ENCODE results near the gene LRRC63.

Gene LRRC63

DNA sequence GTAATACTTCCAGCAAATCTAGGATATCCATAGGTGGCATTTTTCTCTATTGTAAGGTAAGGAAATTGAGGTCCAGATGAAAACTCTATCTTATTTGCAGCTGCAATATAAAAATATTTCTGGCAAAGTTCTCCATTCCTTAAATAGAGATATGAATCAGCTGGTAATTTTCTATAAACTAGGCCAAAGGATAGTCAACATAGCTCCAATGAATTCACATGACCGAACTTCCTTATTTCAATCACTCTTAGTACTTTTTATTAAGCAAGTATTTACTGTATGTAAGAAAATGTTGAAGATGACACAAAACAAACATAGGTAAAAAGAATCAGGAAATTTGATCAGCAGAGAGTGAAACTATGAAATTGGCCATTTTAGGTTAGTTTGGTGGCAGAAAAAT, 16.7 kb upstream of the LRRC63 start:
- Histone ChIP-seq H3K27me3 (no peaks in the 10 kb centered on the region), H3K27ac (no peak overlapping the region), H3K4me1 (no peaks in the 10 kb centered on the region), H3K4me2 (no peak overlapping the region), H3K4me3 (no peak overlapping the region), H4K20me1 (no peaks in the 10 kb centered on the region), H3K9ac (no peak overlapping the region), H3K36me3 (no peaks in the 10 kb centered on the region), H3K9me3 (no peaks in the 10 kb centered on the region)
- no peak for TF ChIP-seq Cebpa-rat (IDR thresholded peaks at IDR 0.05)

DNA sequence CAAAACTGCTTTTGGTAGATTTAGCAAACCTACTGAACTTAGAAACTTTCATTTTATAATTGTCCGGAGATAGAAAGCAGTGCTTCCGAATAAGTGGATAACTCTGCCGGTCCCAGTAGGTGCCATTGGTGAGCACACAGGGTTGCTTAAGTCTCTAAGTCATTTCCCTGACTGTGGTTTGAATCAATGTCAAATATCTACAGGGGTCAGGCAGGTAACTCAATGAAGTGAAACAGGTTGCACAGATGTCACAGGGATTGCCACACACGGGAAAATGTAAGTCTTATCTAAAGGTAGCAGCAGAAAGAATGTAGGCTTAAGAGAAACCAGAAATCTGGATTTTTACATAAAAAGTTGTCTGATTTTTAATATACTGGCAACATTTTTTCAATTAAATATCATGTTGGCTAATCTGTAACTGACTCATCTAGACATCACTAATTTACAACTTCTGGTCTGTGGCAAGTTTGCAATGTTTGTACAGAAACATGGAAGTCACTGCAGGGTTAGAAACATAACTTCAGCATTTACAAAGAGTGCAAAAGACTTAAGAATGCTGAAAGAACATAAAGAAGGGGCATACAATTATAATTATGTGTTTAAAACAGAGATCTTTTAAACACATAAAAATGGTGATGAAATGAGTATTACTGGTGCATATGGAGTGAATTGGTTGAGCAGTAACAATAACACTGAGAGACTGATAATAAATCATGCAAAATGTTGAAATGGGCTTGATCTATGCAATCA, 14.3 kb upstream of the LRRC63 start:
- H3K27ac ChIP-seq: no peak overlapping the region
- H3K27me3 ChIP-seq: no peaks in the 10 kb centered on the region
- H3K9ac ChIP-seq: no peak overlapping the region
- H3K36me3 ChIP-seq: no peaks in the 10 kb centered on the region
- no peak for TF ChIP-seq Cebpa-rat (IDR thresholded peaks at IDR 0.05)
- H4K20me1 ChIP-seq: no peaks in the 10 kb centered on the region
- H3K4me2 ChIP-seq: no peak overlapping the region
- H3K4me1 ChIP-seq: no peaks in the 10 kb centered on the region
- no peaks in the 10 kb centered on the region for H3K9me3 ChIP-seq
- H3K4me3 ChIP-seq: no peak overlapping the region

GRCh38 chr13:46198696-46199193, 13.0 kb upstream of the LRRC63 start:
- Histone ChIP-seq H4K20me1 (no peaks in the 10 kb centered on the region), H3K9me3 (no peaks in the 10 kb centered on the region), H3K4me1 (no peaks in the 10 kb centered on the region), H3K4me3 (no peak overlapping the region), H3K36me3 (no peaks in the 10 kb centered on the region), H3K4me2 (no peak overlapping the region), H3K9ac (no peak overlapping the region), H3K27me3 (no peaks in the 10 kb centered on the region), H3K27ac (no peak overlapping the region)
- TF ChIP-seq Cebpa-rat (IDR thresholded peaks at IDR 0.05): no peak

DNA sequence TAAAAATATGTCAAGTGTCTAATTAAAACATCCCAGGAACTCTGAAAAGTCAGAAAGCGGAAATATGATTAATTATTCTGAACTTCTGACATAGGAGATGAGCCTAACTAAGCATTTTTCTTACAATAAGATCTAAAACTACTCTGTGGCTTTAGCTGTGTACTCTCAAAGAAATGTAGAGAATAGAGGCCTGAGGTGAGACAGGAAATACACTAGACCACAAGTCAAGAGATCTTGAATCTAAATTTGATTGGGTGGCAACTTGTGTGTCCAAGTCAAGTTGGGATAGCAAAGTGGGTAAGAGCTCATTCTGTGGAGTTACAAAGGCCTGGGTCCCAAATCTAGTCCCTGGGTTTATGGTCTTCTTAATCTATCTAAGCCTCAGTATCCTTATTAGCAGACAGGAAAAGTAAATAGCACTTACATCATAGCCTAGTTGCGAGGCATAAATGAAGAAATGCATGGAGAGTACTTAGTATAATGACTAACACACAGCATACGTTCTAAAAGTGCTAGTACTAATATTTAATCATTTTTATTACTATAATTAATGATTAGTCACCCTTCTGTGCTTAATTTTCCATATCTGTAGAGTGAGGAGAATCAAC, 9.4 kb upstream of the LRRC63 start:
- H3K9ac ChIP-seq: no peak overlapping the region
- no peak overlapping the region for H3K4me2 ChIP-seq

DNA sequence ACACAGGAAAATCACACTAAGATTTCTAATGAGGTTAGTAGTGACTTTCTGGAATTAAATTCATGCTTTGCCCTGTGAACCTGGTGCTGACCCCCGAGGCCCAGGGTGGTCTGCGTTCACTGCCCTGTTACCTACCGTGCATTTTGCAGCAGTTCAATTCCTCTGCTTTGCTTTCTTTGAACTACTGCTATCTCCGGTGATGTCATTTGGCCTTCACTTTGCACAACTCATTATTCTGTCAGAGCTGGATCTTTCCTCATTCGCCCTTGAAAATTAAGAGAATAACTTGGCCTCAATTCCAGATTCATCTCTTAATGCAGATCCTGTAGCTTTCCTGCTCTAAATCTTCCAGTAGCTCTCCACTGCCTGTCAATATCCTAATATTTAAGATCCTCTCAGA, 8.8 kb upstream of the LRRC63 start:
- H3K4me2 ChIP-seq: no peak overlapping the region
- H3K27ac ChIP-seq: no peak overlapping the region
- H3K36me3 ChIP-seq: no peaks in the 10 kb centered on the region
- H3K27me3 ChIP-seq: no peaks in the 10 kb centered on the region
- H4K20me1 ChIP-seq: no peaks in the 10 kb centered on the region
- H3K9ac ChIP-seq: no peak overlapping the region
- TF ChIP-seq Cebpa-rat (IDR thresholded peaks at IDR 0.05): no peak
- no peaks in the 10 kb centered on the region for H3K4me1 ChIP-seq
- no peak overlapping the region for H3K4me3 ChIP-seq
- H3K9me3 ChIP-seq: no peaks in the 10 kb centered on the region

More for the DNA sequence above, 9.4 kb upstream of the LRRC63 start:
- Histone ChIP-seq H3K9me3 (no peaks in the 10 kb centered on the region), H4K20me1 (no peaks in the 10 kb centered on the region), H3K27me3 (no peaks in the 10 kb centered on the region), H3K36me3 (no peaks in the 10 kb centered on the region), H3K27ac (no peak overlapping the region), H3K4me1 (no peaks in the 10 kb centered on the region), H3K4me3 (no peak overlapping the region)
- TF ChIP-seq Cebpa-rat (IDR thresholded peaks at IDR 0.05): no peak

GRCh38 chr13:46206143-46206542, 5.6 kb upstream of the LRRC63 start:
- TF ChIP-seq Cebpa-rat (IDR thresholded peaks at IDR 0.05): no peak
- no peaks in the 10 kb centered on the region for H3K36me3 ChIP-seq

GRCh38 chr13:46207828-46208227, 3.9 kb upstream of the LRRC63 start:
- Histone ChIP-seq H3K9ac (no peak overlapping the region), H4K20me1 (peaks cover 12% of the 10 kb centered on the region; the same call in 1 of the 2 replicates), H3K27ac (no peak overlapping the region), H3K4me2 (no peak overlapping the region), H3K9me3 (peaks cover 12% of the 10 kb centered on the region), H3K4me3 (no peak overlapping the region), H3K27me3 (peaks cover 33% of the 10 kb centered on the region), H3K36me3 (no peaks in the 10 kb centered on the region), H3K4me1 (no peaks in the 10 kb centered on the region; the same call in 1 of the 2 replicates)
- TF ChIP-seq Cebpa-rat (IDR thresholded peaks at IDR 0.05): no peak

More at GRCh38 chr13:46206143-46206542, 5.6 kb upstream of the LRRC63 start:
- Histone ChIP-seq H3K4me1 (no peaks in the 10 kb centered on the region; the same call in 1 of the 2 replicates), H3K27me3 (peaks cover 16% of the 10 kb centered on the region), H3K27ac (no peak overlapping the region), H3K9me3 (no peaks in the 10 kb centered on the region), H3K4me2 (no peak overlapping the region), H4K20me1 (peaks cover 3% of the 10 kb centered on the region; the same call in 1 of the 2 replicates), H3K9ac (no peak overlapping the region), H3K4me3 (no peak overlapping the region)

DNA sequence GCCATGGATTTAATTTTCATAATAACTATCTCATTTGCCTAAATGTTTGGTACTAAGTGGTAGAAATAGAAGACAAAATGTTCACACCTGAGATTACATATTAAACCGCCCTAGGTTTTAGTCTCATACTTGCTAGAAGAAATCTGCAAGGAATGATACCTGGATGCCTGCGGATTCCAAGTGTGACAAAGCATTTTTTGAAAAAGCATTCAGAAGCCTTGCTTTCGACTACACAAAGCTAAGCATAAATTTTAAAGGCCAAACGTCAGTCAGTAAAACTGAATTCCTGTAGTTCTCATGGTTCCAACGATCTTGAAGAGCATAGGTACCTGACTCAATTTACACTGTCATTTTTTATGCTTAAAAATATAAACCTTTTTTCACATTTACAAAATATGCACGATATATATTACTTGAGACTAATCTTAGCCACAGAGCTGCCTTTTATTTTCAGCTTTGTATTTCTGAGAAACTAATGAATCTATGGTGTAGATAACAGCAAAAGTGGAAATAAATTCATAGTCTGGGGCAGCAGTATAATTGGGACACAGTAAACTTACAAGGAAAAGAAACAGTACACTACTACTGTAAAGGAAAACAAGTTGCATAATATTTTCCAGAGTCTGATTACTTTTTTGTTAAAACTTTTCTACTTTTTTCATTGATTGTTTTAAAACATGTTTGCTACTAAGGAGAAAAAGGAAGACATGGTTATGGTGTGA, 1.2 kb upstream of the LRRC63 start:
- Histone ChIP-seq H3K9ac (no peak overlapping the region), H3K27ac (no peak overlapping the region), H3K4me2 (no peak overlapping the region), H3K36me3 (no peaks in the 10 kb centered on the region), H3K9me3 (peaks cover 12% of the 10 kb centered on the region), H4K20me1 (peaks cover 12% of the 10 kb centered on the region; the same call in 1 of the 2 replicates), H3K4me3 (no peak overlapping the region), H3K4me1 (no peaks in the 10 kb centered on the region; the same call in 1 of the 2 replicates), H3K27me3 (peaks cover 39% of the 10 kb centered on the region)
- TF ChIP-seq Cebpa-rat (IDR thresholded peaks at IDR 0.05): no peak

DNA sequence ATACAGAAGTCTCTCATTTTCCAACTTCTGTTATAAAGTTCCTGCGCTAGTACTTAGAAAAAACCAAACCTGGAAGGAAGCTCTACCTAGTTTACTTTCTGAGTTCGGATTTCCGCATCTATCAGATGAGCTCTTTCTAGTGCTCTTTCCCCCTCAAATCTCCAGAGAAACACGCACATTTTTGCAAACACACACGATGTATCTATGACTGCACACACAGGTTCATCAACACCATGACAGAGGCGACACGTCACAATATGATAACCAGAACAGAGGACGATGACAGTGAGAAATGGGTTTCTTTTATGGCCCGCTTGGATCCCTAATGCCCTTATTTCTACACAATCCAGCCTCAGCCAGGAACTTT, 629 bp upstream of the LRRC63 start:
- no peak overlapping the region for H3K9ac ChIP-seq
- H3K4me3 ChIP-seq: no peak overlapping the region
- no peaks in the 10 kb centered on the region; the same call in 1 of the 2 replicates for H3K4me1 ChIP-seq
- H3K27me3 ChIP-seq: peaks cover 39% of the 10 kb centered on the region
- H3K4me2 ChIP-seq: no peak overlapping the region
- TF ChIP-seq Cebpa-rat (IDR thresholded peaks at IDR 0.05): no peak
- H4K20me1 ChIP-seq: peaks cover 12% of the 10 kb centered on the region; the same call in 1 of the 2 replicates
- H3K9me3 ChIP-seq: peaks cover 12% of the 10 kb centered on the region
- H3K36me3 ChIP-seq: no peaks in the 10 kb centered on the region
- no peak overlapping the region for H3K27ac ChIP-seq
